Umbilical cord (tissue), 2 donors: ENCODE results near the gene OR2A1. TPM values are rescaled to one million over a fixed set of nuclear protein-coding genes. Genes with fewer than 3 reads are reported as not detected.
"Not testable (repeated sequence)": the region's sequence is repeated elsewhere in the genome, so short reads cannot be mapped to it uniquely, and the experiment has no call there.

Experiments
- DNase-seq: peaks from one replicate; pipeline ENCODE4 v3.0.0-alpha.2; 2015; ENCODE audit warnings: low spot score
- total RNA-seq: library from RNA; depleted of rRNA; stranded (reverse); fragments of >200 nt; gene quantifications from one replicate; pipeline ENCODE4 v1.2.3, GENCODE V29; 2014; ENCODE audit warnings: low replicate concordance; ENCODE audit not compliant: insufficient read depth

The OR2A1 gene
- total RNA-seq, 1 donor from 2014 or later = 6.3 TPM

DNA sequence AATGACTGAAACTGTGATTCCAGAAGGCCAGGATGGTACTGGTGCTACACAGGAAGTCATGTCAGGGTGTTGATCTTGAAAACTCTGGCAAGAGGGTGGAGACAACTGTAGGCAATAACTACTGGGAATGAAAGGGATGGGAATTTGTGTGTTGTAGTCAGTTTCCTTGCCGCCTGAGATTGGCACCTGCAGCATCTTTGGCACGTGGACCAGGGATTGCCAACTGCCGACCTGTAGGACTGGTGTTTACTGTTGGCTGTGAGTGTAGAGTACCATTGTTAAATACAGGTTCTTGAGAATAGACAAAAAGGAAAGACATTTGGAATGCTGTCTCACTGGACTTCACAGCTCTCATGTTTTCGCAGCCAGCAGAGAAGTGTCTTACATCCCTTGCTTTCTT is 11.1 kb downstream of the OR2A1 start:
- not testable (repeated sequence) for DNase-seq

DNA sequence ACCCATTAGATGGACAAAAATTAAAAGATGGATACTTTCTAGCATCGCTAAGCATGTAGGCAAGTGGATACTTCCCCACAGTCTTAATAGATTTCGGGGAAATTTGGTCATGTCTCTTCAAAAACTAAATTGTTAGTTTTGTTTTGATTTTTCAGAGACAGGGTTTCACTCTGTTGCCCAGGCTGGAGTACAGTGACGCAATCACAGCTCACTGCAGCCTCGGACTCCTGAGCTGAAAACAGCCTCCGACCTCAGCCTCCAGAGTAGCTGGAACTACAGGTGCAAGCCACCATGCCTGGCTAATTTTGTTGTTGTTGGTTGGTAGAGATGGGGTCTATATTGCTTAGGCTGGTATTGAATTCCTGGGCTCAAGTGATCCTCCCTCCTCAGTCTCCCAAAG is 13.6 kb downstream of the OR2A1 start:
- not testable (repeated sequence) for DNase-seq

DNA sequence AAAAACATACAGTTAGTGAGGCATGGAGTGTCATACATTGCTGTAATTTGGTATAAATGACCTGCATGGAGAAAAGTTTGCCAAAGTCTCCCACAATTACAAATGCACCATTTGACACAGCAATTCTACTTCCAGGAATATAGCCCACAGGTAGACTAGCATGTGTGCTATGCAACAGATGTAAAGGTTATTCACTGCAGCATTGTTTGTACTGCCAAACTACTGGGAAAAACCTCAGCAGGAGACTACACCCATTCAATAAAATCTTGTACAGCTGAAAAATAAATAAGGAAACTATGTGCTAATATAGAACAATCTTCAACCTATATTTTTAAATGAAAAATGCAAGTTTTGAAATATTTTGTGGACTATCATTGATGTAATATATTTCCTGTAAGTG is 17.8 kb downstream of the OR2A1 start:
- not testable (repeated sequence) for DNase-seq

DNA sequence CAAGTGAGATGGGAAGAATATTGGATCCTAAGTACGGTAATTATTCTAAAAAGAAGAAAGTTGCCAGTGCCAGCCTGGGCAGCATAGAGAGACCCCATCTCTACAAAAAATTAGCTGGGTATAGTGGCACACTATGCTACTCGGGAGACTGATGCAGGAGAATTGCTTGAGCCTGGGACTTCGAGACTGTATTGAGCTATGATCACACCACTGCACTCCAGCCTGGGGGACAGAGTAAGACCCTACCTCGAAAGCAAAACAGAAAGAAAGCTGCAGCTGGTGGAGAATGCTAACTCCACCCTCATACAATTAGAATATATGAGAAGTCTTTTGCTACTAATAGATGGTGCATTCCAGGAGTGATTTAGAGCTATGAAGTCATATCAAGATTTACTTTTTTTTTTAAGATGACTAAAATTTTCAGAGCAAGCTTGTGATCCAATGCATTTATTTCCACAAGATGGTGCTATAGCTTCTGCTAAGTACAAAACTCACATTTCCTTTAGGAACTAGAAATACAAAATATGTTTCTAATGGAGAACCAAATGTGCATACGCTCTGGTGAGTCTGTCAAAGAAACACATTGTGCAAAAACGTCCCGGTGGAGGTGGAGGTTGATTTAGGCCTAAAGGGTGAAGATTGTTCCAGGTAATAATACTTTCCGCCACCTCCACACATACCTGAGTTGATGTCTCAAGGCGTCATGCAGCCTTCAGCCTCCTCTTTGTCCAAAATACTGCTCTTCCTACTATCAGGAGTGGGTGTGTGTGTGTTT is 19.2 kb downstream of the OR2A1 start:
- not testable (repeated sequence) for DNase-seq

DNA sequence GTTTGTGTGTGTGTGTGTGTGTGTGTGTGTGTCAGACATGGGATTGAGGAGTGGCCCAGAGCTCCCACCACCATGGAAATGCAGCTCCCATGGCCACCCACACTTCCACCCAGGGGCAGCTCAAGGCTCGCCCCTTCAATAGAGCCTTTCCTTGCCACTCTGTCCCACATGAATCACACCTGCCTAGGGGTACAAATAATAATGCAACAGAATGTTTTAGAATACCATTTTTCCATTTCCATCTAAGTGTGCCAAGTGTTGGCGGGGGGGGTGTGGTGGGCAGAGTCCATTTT is 19.7 kb downstream of the OR2A1 start:
- DNase-seq = not testable (repeated sequence)

DNA sequence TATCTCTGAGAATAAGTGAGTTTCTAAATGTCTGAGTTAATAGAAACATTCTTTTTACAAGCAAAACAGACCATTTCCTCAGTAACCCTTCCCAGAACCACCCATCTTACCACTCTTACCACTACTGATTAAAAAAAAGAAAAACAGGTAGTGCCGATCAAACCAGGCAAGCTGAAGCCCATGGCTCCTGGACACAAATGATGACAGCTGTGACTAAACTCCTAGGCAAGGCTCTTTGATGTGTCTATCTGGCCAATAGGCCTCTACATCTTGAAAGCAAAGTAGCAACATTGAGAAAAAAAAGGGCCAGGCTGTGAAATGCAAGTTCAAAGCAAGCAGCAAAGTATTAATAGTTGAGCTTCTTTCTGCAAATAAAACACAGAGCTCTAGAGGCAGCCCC is 36.4 kb downstream of the OR2A1 start:
- not testable (repeated sequence) for DNase-seq

DNA sequence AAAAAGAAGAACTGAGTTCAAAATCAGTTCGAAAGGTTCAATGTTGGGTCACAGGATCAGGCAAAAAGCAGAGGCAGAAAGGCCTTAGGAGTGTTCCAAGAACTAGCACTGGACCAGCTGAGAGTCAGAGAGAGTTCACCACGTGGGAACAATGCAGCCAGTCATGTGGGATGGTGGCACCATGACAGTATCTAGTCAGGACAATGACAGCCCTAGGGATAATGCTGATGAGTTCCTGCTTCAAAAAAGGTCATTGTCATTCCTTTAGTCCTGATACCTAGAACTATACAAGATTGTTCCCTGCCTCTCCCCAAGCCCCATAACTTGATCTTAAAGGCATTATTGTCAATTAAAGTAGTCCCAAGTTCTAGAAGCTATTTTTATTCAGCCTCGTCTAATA is 39.4 kb downstream of the OR2A1 start:
- DNase-seq = not testable (repeated sequence)

DNA sequence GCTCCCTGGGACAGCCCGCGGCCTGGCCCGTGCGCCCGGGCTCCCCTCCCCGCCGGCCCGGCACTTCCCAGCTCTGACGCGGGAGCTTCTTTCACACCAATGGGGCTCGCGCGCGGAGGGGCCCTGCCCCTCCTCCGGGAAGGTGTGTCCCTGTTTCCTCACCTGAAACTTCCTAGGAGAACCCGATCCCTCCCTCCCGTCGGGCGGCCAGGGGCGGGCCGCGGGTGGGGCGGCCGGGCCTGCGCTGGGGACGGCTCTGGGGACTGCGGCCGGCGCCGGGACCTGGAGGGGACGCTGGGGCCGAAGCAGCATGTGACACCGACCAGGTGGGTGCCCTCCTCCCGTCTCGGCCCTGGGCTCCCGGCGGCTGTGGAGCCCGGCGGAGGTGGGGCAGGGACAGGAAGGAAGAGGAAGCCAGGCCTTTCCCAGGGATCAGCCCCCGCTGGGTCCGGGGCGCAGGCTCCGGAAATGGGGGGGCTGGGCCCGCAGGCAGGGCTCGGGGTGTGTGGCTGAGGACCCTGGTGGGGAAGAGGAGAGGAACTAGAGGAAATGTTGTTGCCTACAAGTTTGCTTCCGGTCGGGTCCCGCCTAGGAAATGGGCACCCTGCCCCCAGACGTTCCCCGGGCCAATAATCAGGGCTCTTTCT is 43.1 kb downstream of the OR2A1 start, which contains the start of gene ARHGEF5:
Gene ARHGEF5, plus strand, starts transcription at position 227 of the 647 bp plus-strand sequence. CDS start 7,268 bp downstream, outside the sequence.
- DNase-seq = not testable (repeated sequence)

DNA sequence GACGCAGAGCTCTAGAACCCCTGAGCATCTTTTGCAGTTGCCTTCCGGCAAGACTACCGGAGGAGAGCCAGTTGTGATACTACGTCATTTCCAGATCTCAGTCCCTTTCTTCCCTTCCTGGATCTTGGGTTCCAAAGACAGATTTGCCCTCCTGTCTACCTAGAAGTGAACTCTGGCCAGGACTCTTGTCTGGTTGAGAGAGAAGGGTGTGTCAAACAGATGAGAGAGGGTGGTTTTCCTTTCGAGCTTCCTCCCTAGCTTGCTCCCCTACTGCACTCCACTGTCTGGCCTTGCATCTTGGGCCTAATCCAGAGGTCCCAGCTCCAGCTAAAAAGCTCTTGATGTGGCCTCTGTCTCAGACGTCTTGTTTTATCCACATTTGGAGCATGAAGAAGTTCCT is 44.0 kb downstream of the OR2A1 start:
- DNase-seq = not testable (repeated sequence)

DNA sequence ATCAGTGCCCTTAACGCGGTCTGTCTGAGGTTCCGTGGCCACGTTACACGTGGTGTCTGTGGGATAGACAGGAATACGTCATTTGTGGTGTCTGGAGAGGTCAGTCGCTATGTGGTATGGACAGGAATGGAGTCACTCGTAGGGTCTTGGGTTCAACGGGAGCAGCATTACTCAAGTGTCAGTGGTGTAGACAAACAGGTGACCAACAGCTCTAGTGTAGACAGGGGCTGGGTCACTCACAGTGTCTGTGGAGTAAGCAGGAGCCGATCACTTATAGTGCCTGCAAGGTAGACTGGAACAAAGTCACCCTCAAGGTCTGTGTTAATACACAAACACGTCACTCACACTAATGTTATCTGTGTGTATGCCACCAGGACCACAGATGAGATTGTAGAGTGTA is 44.6 kb downstream of the OR2A1 start:
- not testable (repeated sequence) for DNase-seq

DNA sequence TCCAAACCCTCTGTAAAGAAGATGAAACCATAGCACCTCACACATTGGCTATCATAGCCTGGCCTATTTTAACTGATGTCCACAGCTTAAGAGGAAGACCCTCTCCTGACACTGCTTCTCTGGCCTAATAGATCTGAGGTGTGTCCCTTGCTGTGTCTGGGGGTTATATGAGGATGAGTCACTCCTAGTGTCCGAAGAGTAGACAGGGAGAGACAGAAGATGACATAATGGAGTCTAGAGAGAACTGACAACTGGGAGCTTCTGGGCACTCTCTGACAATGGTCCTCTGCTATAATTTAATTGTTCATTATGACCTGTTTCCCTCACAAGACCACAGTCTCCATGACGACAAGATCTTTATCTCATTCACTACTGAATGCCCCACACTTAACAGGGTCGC is 49.8 kb downstream of the OR2A1 start:
- not testable (repeated sequence) for DNase-seq

DNA sequence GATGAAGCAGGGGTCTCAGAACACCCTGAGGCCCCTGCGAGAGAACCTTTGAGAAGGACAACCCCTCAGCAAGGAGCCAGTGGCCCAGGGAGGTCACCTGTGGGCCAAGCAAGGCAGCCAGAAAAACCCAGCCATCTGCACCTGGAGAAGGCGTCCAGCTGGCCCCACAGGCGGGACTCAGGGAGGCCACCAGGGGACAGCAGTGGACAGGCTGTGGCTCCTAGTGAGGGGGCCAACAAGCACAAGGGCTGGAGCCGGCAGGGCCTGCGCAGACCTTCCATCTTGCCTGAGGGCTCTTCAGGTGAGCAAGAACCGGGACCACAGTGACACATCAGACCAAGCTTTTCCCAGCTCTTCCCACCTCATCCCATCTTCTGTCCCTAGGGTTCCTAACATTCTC is 53.3 kb downstream of the OR2A1 start:
- not testable (repeated sequence) for DNase-seq

DNA sequence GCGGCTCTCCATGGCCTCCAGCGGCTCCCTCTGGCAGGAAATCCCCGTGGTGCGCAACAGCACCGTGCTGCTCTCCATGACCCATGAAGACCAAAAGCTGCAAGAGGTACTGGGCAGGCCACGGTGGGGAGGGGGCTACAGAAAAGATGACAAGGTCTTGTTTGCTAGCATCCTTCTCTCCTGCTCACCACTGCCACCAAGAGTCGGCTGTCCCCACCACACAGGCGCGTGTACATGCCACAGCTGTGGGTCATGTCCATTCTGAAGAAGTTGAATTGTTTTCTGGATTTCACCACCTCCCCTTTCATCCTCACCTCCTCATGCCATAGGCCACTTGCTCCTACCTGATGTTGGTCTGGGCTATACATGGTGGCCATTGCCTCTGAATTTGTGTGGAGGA is 55.0 kb downstream of the OR2A1 start:
- DNase-seq = not testable (repeated sequence)

DNA sequence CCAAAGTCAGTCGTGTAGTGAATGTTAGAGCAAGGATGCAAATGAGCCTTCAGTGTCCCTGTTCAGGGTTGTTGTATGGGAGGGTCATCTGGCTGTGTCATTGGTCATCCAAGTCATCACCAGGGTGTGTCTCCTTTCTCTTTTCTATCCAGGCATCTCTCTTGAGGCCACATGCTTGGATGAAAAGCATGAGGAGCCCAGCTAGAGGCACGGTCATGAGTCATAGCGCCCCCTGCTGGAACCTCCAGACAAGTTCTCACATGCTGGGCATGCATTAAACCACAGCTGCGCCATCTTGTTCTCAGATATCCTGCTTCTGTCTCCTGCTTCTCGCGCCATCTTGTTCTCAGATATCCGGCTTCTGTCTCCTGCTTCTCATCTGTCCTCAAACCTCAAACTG is 57.0 kb downstream of the OR2A1 start:
- not testable (repeated sequence) for DNase-seq

Other genes with a start within 250 kb of the OR2A1 start
- gene OR2A25, start 242.6 kb upstream of the OR2A1 start, total RNA-seq = 7.9 TPM
- 6.5 TPM for gene OR2A12, start 226.1 kb upstream of the OR2A1 start, total RNA-seq
- gene OR2A2, start 202.8 kb upstream of the OR2A1 start, total RNA-seq = not detected
- gene OR2A14, start 189.2 kb upstream of the OR2A1 start, total RNA-seq = 3.4 TPM
- 17.8 TPM for gene CTAGE4, start 129.0 kb upstream of the OR2A1 start, total RNA-seq
- 1.9 TPM for gene ARHGEF35, start 116.6 kb upstream of the OR2A1 start, total RNA-seq
- 0.48 TPM for gene OR2A42, start 72.8 kb upstream of the OR2A1 start, total RNA-seq
- gene OR2A7, start 47.6 kb upstream of the OR2A1 start, total RNA-seq = not detected
- gene CTAGE8, start 43.1 kb upstream of the OR2A1 start, total RNA-seq = 17.1 TPM
- 5.3 TPM for gene ARHGEF5, start 43.0 kb downstream of the OR2A1 start, total RNA-seq
- not detected for gene NOBOX, start 91.3 kb downstream of the OR2A1 start, total RNA-seq